ENCODE data around the gene TIE1. TPM values are rescaled to one million over a fixed set of nuclear protein-coding genes. Genes with fewer than 3 reads are reported as not detected.

The TIE1 gene
- total and polyA plus RNA-seq, 2 of the 13 experiments (the other 11 are each of a cell fraction or from before 2014, with no cell fraction given): 0.58 to 0.84 TPM

DNA sequence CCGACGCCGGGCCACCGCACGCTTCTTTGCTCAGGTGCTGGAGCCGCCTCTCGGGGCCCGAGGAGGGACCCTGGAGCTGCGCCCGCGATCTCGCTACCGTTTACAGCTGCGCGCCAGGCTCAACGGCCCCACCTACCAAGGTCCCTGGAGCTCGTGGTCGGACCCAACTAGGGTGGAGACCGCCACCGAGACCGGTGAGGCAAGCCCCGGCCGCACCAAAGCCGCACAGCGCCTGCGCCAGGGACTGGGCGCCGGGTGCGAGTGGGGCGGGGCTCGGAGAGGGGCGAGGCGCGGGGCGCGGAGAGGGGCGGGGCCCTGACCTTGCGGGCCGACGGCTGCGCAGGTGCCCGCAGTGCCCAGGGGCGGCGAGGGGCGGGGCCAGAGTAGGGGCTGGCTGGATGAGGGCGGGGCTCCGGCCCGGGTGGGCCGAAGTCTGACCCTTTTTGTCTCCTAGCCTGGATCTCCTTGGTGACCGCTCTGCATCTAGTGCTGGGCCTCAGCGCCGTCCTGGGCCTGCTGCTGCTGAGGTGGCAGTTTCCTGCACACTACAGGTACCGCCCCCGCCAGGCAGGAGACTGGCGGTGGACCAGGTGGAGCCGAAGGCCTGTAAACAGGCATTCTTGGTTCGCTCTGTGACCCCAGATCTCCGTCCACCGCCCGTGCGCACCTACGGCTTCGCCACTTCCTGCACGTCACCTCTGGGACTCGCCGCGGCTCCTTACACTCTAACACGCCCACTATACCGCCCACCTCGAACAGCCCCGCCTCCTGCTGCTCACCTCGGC lies 48.2 kb downstream of the TIE1 start:
- Histone ChIP-seq H3K4me2 (ENCODE audit: low read depth, low read length) (peak overlapping the region; percentile 97), H3K36me3 (replicated peaks in 1 of 2; ENCODE audit: control insufficient read depth in 1 of 2, insufficient read depth in 2 of 2, low read length in 2 of 2) (no peaks in the 10 kb centered on the region), H3K4me1 (ENCODE audit: insufficient read depth, low read length) (peaks cover 62% of the 10 kb centered on the region), H3K27me3 (ENCODE audit: control insufficient read depth in 1 of 2, insufficient read depth in 2 of 2, low read length in 2 of 2) (no peaks in the 10 kb centered on the region; a peak in 1 of 5 replicates), H3K4me3 (replicated peaks in 1 of 3; ENCODE audit: insufficient read depth in 1 of 3, low read depth in 2 of 3, low read length in 3 of 3) (peak overlapping the region; percentile 72 to 88 (median 86)), H3K9me3 (ENCODE audit: low read length) (no peaks in the 10 kb centered on the region), H3K79me2 (ENCODE audit: insufficient read depth, low read length) (no peaks in the 10 kb centered on the region), H4K20me1 (ENCODE audit: insufficient read depth, low read length) (no peaks in the 10 kb centered on the region), H2AFZ (ENCODE audit: low read length) (no peak overlapping the region), H3K9ac (ENCODE audit: insufficient read depth, low read depth, low read length) (peak overlapping the region; percentile 97), H3K27ac (ENCODE audit: extremely low read length, insufficient read depth, low read length) (peak overlapping the region; percentile 98)
- WGBS (ENCODE audit: low lambda C conversion rate): 0% methylated on average over 22 of the region's 72 CpGs
- DNase-seq (ENCODE audit: low spot score): peak; percentile 85
- CTCF ChIA-PET (ENCODE audit: low intra/inter-chr PET ratio, low total read pairs): no interaction called here
- intact Hi-C loops (cut with micrococcal nuclease; ENCODE audit: unreplicated experiment): loop anchor here (5.0 kb wide), 1 partner anchor 112 kb away; no protein-coding TSS in a partner anchor
- ATAC-seq: peak; percentile 86
- FAIRE-seq: no peak
- POLR2A ChIA-PET: interaction anchor here (0.6 to 4.1 kb wide), 17 partner anchors 8 to 142 kb away, joined by 3 to 32 read pairs (median 4); partner anchors contain the start of genes C1orf210, CDC20, ELOVL1 and MED8
- in situ Hi-C loops (cut with HindIII; ENCODE audit: extremely low pct_ligation_motif_present, low pct_unique_long_range_greater_than_20kb): no loop called here
- no TSS peak for BruUV-seq (replicated peaks)
- no peak for TF ChIP-seq MED8 (CRISPR knock-in tag; IDR thresholded peaks at IDR 0.05; ENCODE audit: insufficient replicate concordance)
- TF ChIP-seq, protein P1, sequence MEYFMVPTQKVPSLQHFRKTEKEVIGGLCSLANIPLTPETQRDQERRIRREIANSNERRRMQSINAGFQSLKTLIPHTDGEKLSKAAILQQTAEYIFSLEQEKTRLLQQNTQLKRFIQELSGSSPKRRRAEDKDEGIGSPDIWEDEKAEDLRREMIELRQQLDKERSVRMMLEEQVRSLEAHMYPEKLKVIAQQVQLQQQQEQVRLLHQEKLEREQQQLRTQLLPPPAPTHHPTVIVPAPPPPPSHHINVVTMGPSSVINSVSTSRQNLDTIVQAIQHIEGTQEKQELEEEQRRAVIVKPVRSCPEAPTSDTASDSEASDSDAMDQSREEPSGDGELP (IDR thresholded peaks at IDR 0.05; ENCODE audit: borderline replicate concordance, low read depth): 0 out of 2 replicates have a peak, but pooled peaks have one; percentile 9
- TF ChIP-seq ZNF441 (CRISPR knock-in tag; IDR thresholded peaks at IDR 0.05; ENCODE audit: borderline replicate concordance): peak; percentile 85
- TF ChIP-seq HNRNPK (IDR thresholded peaks at IDR 0.05; ENCODE audit: low read depth, low read length, poor library complexity, severe bottlenecking): peak; percentile 25
- TF ChIP-seq ZNF891 (CRISPR knock-in tag; IDR thresholded peaks at IDR 0.05): no peak
- TF ChIP-seq AHR (CRISPR knock-in tag; IDR thresholded peaks at IDR 0.05): 0 out of 2 replicates have a peak, but pooled peaks have one; percentile 25
- TF ChIP-seq ZNF230 (CRISPR knock-in tag; IDR thresholded peaks at IDR 0.05): no peak
- TF ChIP-seq SMARCE1 (IDR thresholded peaks at IDR 0.05; ENCODE audit: borderline replicate concordance): no peak
- peak; percentile 42; the same call in 1 of the 2 replicates for TF ChIP-seq ZNF839 (CRISPR knock-in tag; IDR thresholded peaks at IDR 0.05; ENCODE audit: borderline replicate concordance)
- TF ChIP-seq RAD21 (CRISPR knock-in tag; IDR thresholded peaks at IDR 0.05): peak; percentile 17; the same call in 1 of the 2 replicates
- TF ChIP-seq ZNF546 (CRISPR knock-in tag; conservative IDR thresholded peaks at IDR 0.05): peak; percentile 60; the same call in 1 of the 2 replicates
- peak; percentile 24; the same call in 1 of the 2 replicates for TF ChIP-seq FOXK1 (CRISPR knock-in tag; IDR thresholded peaks at IDR 0.05; ENCODE audit: borderline replicate concordance, low read depth)
- peak; percentile 76 to 88 for TF ChIP-seq POLR2A (IDR thresholded peaks at IDR 0.05; ENCODE audit: insufficient read depth in 1 of 2, low read depth in 2 of 2, low read length in 2 of 2)
- TF ChIP-seq, protein P2, sequence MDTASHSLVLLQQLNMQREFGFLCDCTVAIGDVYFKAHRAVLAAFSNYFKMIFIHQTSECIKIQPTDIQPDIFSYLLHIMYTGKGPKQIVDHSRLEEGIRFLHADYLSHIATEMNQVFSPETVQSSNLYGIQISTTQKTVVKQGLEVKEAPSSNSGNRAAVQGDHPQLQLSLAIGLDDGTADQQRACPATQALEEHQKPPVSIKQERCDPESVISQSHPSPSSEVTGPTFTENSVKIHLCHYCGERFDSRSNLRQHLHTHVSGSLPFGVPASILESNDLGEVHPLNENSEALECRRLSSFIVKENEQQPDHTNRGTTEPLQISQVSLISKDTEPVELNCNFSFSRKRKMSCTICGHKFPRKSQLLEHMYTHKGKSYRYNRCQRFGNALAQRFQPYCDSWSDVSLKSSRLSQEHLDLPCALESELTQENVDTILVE (CRISPR knock-in tag; IDR thresholded peaks at IDR 0.05): no peak
- TF ChIP-seq, protein P3, sequence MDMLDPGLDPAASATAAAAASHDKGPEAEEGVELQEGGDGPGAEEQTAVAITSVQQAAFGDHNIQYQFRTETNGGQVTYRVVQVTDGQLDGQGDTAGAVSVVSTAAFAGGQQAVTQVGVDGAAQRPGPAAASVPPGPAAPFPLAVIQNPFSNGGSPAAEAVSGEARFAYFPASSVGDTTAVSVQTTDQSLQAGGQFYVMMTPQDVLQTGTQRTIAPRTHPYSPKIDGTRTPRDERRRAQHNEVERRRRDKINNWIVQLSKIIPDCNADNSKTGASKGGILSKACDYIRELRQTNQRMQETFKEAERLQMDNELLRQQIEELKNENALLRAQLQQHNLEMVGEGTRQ (IDR thresholded peaks at IDR 0.05; ENCODE audit: low read depth, low read length): no peak
- TF ChIP-seq, protein P3 (CRISPR knock-in tag; IDR thresholded peaks at IDR 0.05; ENCODE audit: borderline replicate concordance): no peak
- peak; percentile 91; the same call in 1 of the 2 replicates for TF ChIP-seq ZNF343 (CRISPR knock-in tag; IDR thresholded peaks at IDR 0.05)
- TF ChIP-seq, protein P4, sequence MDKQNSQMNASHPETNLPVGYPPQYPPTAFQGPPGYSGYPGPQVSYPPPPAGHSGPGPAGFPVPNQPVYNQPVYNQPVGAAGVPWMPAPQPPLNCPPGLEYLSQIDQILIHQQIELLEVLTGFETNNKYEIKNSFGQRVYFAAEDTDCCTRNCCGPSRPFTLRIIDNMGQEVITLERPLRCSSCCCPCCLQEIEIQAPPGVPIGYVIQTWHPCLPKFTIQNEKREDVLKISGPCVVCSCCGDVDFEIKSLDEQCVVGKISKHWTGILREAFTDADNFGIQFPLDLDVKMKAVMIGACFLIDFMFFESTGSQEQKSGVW (CRISPR knock-in tag; IDR thresholded peaks at IDR 0.05; ENCODE audit: borderline replicate concordance): no peak
- peak; percentile 74; the same call in 1 of the 2 replicates for TF ChIP-seq ZNF709 (CRISPR knock-in tag; IDR thresholded peaks at IDR 0.05)

All from HepG2 (cell line).